Measurements from ENCODE around the gene KDM6A.

DNA sequence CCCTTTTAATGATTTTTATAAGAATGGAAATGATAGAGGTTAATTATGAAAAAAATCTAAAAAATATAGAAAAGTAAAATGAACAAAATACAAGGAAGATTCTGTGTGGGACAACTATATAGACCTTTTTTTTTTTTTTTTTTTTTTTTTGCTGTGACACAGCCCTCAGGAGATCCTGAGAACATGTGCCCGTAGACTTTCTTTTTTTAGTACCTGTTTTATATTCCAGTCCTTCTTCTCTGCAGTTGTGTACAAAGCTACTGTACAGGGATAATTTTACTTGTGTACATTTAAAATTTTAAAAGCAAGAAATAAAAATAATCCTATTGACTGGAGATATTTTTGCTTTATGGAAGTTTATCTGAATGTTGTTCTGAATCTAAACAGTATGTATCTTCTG, 85.5 kb downstream of the KDM6A start:
- TF ChIP-seq, protein P1, sequence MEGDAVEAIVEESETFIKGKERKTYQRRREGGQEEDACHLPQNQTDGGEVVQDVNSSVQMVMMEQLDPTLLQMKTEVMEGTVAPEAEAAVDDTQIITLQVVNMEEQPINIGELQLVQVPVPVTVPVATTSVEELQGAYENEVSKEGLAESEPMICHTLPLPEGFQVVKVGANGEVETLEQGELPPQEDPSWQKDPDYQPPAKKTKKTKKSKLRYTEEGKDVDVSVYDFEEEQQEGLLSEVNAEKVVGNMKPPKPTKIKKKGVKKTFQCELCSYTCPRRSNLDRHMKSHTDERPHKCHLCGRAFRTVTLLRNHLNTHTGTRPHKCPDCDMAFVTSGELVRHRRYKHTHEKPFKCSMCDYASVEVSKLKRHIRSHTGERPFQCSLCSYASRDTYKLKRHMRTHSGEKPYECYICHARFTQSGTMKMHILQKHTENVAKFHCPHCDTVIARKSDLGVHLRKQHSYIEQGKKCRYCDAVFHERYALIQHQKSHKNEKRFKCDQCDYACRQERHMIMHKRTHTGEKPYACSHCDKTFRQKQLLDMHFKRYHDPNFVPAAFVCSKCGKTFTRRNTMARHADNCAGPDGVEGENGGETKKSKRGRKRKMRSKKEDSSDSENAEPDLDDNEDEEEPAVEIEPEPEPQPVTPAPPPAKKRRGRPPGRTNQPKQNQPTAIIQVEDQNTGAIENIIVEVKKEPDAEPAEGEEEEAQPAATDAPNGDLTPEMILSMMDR (IDR thresholded peaks at IDR 0.05), result no peak
- TF ChIP-seq, protein P2, sequence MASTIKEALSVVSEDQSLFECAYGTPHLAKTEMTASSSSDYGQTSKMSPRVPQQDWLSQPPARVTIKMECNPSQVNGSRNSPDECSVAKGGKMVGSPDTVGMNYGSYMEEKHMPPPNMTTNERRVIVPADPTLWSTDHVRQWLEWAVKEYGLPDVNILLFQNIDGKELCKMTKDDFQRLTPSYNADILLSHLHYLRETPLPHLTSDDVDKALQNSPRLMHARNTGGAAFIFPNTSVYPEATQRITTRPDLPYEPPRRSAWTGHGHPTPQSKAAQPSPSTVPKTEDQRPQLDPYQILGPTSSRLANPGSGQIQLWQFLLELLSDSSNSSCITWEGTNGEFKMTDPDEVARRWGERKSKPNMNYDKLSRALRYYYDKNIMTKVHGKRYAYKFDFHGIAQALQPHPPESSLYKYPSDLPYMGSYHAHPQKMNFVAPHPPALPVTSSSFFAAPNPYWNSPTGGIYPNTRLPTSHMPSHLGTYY (CRISPR knock-in tag; IDR thresholded peaks at IDR 0.05), result no peak
- TF ChIP-seq, protein P3, sequence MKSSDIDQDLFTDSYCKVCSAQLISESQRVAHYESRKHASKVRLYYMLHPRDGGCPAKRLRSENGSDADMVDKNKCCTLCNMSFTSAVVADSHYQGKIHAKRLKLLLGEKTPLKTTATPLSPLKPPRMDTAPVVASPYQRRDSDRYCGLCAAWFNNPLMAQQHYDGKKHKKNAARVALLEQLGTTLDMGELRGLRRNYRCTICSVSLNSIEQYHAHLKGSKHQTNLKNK (CRISPR knock-in tag; IDR thresholded peaks at IDR 0.05), result no peak
- TF ChIP-seq, protein P4, sequence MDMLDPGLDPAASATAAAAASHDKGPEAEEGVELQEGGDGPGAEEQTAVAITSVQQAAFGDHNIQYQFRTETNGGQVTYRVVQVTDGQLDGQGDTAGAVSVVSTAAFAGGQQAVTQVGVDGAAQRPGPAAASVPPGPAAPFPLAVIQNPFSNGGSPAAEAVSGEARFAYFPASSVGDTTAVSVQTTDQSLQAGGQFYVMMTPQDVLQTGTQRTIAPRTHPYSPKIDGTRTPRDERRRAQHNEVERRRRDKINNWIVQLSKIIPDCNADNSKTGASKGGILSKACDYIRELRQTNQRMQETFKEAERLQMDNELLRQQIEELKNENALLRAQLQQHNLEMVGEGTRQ (CRISPR knock-in tag; IDR thresholded peaks at IDR 0.05), result no peak

Measured in WTC11 (cell line).